ENCODE data around the gene ANKFY1. TPM values are rescaled to one million over a fixed set of nuclear protein-coding genes. Genes with fewer than 3 reads are reported as not detected.

Gene ANKFY1
- total RNA-seq, 1 experiment from 2014 or later: 63.2 TPM

GRCh38 chr17:4179071-4179470 is 84.7 kb downstream of the ANKFY1 start:
- Histone ChIP-seq H3K27me3 (replicated peaks; ENCODE audit: insufficient read depth, low read depth, low read length, poor library complexity) (no peaks in the 10 kb centered on the region), H3K27ac (ENCODE audit: low read depth, low read length, poor library complexity, severe bottlenecking) (no peak overlapping the region), H3K9me3 (ENCODE audit: low read depth, low read length, poor library complexity, severe bottlenecking) (no peaks in the 10 kb centered on the region), H3K36me3 (ENCODE audit: insufficient read depth, low read length, poor library complexity, severe bottlenecking) (peaks cover 73% of the 10 kb centered on the region), H3K4me1 (ENCODE audit: insufficient read depth, low read length, poor library complexity, severe bottlenecking) (no peaks in the 10 kb centered on the region), H3K4me3 (ENCODE audit: low read depth, low read length, poor library complexity, severe bottlenecking) (no peak overlapping the region)
- intact Hi-C loops (cut with micrococcal nuclease; ENCODE audit: unreplicated experiment): no loop called here
- POLR2A ChIA-PET (ENCODE audit: low non-redundant PET): no interaction called here
- no peak for DNase-seq (ENCODE audit: low spot score)
- no peak for TF ChIP-seq EZH2 (IDR thresholded peaks at IDR 0.05; ENCODE audit: borderline replicate concordance, low read depth, low read length, poor library complexity, severe bottlenecking)
- TF ChIP-seq, protein P1, sequence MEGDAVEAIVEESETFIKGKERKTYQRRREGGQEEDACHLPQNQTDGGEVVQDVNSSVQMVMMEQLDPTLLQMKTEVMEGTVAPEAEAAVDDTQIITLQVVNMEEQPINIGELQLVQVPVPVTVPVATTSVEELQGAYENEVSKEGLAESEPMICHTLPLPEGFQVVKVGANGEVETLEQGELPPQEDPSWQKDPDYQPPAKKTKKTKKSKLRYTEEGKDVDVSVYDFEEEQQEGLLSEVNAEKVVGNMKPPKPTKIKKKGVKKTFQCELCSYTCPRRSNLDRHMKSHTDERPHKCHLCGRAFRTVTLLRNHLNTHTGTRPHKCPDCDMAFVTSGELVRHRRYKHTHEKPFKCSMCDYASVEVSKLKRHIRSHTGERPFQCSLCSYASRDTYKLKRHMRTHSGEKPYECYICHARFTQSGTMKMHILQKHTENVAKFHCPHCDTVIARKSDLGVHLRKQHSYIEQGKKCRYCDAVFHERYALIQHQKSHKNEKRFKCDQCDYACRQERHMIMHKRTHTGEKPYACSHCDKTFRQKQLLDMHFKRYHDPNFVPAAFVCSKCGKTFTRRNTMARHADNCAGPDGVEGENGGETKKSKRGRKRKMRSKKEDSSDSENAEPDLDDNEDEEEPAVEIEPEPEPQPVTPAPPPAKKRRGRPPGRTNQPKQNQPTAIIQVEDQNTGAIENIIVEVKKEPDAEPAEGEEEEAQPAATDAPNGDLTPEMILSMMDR (conservative IDR thresholded peaks at IDR 0.05; ENCODE audit: low read depth, low read length): no peak
- BruUV-seq (replicated peaks): no TSS peak
- CTCF ChIA-PET: no interaction called here

DNA sequence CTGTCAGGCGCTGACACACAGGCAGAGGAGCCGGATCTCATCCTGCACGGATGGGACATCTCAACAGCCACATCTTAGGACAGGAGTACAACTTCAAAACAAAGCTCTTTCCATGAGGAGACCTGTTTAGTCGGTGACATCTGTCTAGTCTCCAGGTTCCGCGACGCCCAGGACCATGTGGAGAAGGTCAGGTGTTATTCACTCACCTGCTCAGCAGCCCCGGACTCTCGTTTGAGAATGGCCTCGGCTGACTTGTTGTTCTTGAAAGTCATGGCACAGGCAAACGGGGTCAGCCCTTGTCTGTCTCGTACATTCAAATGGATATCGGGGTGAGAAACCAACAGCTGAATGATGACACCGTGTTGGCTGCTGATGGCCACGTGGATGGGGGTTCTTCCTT is 85.1 kb downstream of the ANKFY1 start:
- POLR2A ChIA-PET (ENCODE audit: low non-redundant PET): no interaction called here
- H3K27me3 ChIP-seq (replicated peaks; ENCODE audit: insufficient read depth, low read depth, low read length, poor library complexity): no peaks in the 10 kb centered on the region
- TF ChIP-seq EZH2 (IDR thresholded peaks at IDR 0.05; ENCODE audit: borderline replicate concordance, low read depth, low read length, poor library complexity, severe bottlenecking): no peak
- TF ChIP-seq, protein P1 (conservative IDR thresholded peaks at IDR 0.05; ENCODE audit: low read depth, low read length): no peak
- H3K4me3 ChIP-seq (ENCODE audit: low read depth, low read length, poor library complexity, severe bottlenecking): no peak overlapping the region
- intact Hi-C loops (cut with micrococcal nuclease; ENCODE audit: unreplicated experiment): no loop called here
- no peaks in the 10 kb centered on the region for H3K9me3 ChIP-seq (ENCODE audit: low read depth, low read length, poor library complexity, severe bottlenecking)
- H3K27ac ChIP-seq (ENCODE audit: low read depth, low read length, poor library complexity, severe bottlenecking): no peak overlapping the region
- BruUV-seq (replicated peaks): no TSS peak
- H3K36me3 ChIP-seq (ENCODE audit: insufficient read depth, low read length, poor library complexity, severe bottlenecking): peaks cover 74% of the 10 kb centered on the region
- CTCF ChIA-PET: no interaction called here
- H3K4me1 ChIP-seq (ENCODE audit: insufficient read depth, low read length, poor library complexity, severe bottlenecking): no peaks in the 10 kb centered on the region
- DNase-seq (ENCODE audit: low spot score): no peak

DNA sequence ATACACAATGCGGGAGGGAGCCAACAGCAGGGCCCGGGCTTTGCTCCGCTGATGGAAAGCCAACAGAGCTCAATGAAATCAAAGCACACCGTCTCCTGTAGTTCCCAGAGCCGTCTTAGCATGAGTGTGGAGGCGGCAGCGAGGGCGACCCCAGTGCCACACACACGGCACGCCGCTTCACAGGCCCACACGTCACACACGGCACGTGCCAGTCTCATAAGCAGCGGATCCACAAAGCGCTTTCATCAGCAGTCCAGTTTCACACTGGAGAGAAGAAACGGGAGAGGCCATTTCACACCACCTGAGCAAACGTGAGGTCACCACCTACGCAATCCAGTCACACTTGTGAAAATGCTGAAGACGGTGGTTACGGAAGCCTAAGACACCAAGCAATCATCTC is 86.0 kb downstream of the ANKFY1 start:
- TF ChIP-seq, protein P1 (conservative IDR thresholded peaks at IDR 0.05; ENCODE audit: low read depth, low read length): no peak
- no peak for TF ChIP-seq EZH2 (IDR thresholded peaks at IDR 0.05; ENCODE audit: borderline replicate concordance, low read depth, low read length, poor library complexity, severe bottlenecking)
- Histone ChIP-seq H3K36me3 (ENCODE audit: insufficient read depth, low read length, poor library complexity, severe bottlenecking) (peaks cover 72% of the 10 kb centered on the region), H3K4me1 (ENCODE audit: insufficient read depth, low read length, poor library complexity, severe bottlenecking) (no peaks in the 10 kb centered on the region), H3K27ac (ENCODE audit: low read depth, low read length, poor library complexity, severe bottlenecking) (no peak overlapping the region), H3K27me3 (replicated peaks; ENCODE audit: insufficient read depth, low read depth, low read length, poor library complexity) (no peaks in the 10 kb centered on the region), H3K4me3 (ENCODE audit: low read depth, low read length, poor library complexity, severe bottlenecking) (no peak overlapping the region), H3K9me3 (ENCODE audit: low read depth, low read length, poor library complexity, severe bottlenecking) (no peaks in the 10 kb centered on the region)
- intact Hi-C loops (cut with micrococcal nuclease; ENCODE audit: unreplicated experiment): no loop called here
- no peak for DNase-seq (ENCODE audit: low spot score)
- CTCF ChIA-PET: no interaction called here
- no TSS peak for BruUV-seq (replicated peaks)
- POLR2A ChIA-PET (ENCODE audit: low non-redundant PET): no interaction called here

Data from A673 (cell line).